H4 (cell line): ENCODE data around the gene KLHDC4. TPM values are rescaled to one million over a fixed set of nuclear protein-coding genes. Genes with fewer than 3 reads are reported as not detected.
A peak's percentile ranks its signal among the peaks of the same experiment; 100 is the strongest.
"Not testable (repeated sequence)": the region's sequence is repeated elsewhere in the genome, so short reads cannot be mapped to it uniquely, and the experiment has no call there.

Source experiments
- DNase-seq: peaks from one replicate; pipeline ENCODE4 v3.0.0-alpha.2; 2015; ENCODE audit warnings: low spot score
- total RNA-seq: library from RNA; depleted of rRNA; stranded (reverse); fragments of >200 nt; shearing (Covaris generic); gene quantifications from 2 replicates; pipeline ENCODE4 v1.2.3, GENCODE V29; 2014

KLHDC4 gene
- total RNA-seq, 1 experiment from 2014 or later, result 18.4 TPM

DNA sequence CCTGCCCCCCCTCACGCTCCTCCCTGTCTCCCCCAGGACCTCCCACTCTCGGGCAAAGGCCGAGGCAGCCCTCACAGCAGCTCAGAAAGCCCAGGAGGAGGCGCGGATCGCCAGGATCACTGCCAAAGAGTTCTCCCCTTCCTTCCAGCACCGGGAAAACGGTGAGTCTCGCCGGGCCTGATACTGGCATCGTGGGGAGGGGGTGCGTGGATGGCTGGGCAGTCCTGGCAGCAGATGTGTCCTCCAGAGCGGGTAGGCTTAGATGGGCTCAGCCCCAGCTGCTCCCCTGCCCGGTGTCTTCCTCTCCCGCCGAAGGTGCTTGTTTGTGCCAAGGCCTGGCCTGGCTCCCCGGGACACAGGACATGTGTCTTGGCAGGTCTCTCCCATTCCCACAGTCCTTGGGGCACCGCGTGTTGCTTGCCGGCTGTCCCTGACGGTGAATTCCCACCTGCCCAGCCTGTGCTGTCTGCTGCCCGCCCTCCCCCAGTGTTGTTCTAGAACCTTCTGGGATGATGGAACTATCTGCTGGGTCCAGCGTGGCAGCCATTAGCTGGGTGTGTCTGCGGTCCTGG is 81.6 kb downstream of the KLHDC4 start:
- DNase-seq, result no peak

- DNase-seq, result no peak
Measured at GRCh38 chr16:87682852-87683399, 82.9 kb downstream of the KLHDC4 start.

- DNase-seq, result no peak
Measured at GRCh38 chr16:87681981-87682570, 83.7 kb downstream of the KLHDC4 start.

GRCh38 chr16:87681051-87681602 is 84.7 kb downstream of the KLHDC4 start:
- not testable (repeated sequence) for DNase-seq

GRCh38 chr16:87680272-87680644 is 85.5 kb downstream of the KLHDC4 start:
- no peak for DNase-seq

DNA sequence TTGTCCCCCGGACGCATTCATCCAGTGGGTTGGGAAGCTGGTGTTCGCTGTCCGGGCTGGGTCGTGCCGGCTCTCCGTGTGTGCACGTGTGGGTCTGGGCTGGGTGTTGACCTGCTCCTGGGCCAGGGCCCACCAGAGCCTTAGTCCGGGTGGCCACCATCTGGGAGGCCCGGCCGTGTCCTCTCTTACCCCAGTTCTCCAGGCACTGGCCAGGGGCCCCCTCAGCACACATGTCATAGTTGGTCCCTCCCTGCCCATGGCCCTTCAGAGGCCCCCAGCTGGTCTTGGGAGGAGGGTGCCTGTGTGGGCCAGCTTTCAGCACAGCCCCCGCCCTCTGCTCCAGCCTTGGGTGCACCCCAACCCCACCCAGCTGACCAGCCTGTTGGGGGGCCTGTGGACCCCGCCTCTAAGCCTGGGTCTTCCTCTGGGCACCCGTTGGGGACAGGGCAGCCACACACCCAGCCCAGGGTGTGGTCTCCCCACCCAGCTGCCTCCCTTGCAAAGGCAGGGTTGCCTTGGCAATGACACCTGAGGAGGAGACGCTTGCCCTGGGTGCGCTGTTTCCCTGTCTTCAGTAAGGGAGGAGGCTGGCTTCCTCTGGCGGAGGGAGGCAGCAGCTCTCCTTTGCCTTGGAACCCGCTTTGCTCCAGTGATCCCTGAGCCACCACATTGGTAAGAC is 86.1 kb downstream of the KLHDC4 start:
- no peak for DNase-seq

- DNase-seq, result peak; percentile 47
Measured at GRCh38 chr16:87678618-87679017, 87.2 kb downstream of the KLHDC4 start.

DNA sequence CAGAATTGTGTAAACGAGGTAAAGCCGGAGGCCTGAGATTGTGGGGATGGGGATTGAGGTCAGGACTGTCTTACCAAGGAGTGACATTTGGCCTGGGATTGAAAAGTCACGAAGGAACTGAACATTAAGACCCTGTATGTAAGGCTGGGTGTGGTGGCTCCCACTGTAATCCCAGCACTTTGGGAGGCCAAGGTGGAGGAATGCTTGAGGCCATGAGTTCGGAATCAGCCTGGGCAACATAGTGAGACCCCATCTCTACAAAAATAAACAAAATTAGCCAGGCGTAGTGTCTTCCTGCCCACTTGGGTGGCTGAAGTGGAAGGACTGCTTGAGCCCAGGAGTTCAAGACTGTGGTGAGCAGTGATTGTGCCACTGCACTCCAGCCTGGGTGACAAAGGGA is 88.0 kb downstream of the KLHDC4 start:
- DNase-seq, result no peak

- no peak for DNase-seq
Measured at GRCh38 chr16:87675111-87675719, 90.6 kb downstream of the KLHDC4 start.

- DNase-seq, result no peak
Measured at GRCh38 chr16:87674419-87674818, 91.4 kb downstream of the KLHDC4 start.

DNA sequence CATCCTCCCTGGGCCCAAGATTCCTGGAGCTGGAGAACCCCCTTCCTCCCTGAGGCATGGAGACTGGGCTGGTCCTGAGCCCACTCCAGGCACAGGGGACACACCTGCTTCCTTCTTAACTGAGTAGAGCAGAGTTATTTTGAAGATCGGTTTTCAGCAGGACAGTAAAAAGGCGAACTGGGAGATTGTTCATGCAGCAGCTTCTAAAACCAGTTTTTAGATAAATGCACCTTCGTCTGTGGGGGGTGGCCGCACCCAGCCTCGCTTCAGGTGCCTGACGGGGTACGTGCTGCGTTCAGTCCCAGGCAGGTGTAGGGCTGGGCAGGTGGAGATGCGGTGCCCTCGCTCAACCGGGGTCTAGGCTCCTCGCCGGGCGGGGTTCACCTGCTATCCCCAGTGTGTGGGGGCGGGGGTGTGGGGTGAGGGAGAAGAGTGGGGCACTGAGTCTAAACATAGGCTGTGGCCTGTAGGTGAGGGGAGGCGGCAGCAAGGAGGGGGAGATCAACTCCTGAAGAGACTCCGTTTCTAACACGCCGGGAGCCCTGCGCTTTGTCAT is 94.0 kb downstream of the KLHDC4 start:
- no peak for DNase-seq

DNA sequence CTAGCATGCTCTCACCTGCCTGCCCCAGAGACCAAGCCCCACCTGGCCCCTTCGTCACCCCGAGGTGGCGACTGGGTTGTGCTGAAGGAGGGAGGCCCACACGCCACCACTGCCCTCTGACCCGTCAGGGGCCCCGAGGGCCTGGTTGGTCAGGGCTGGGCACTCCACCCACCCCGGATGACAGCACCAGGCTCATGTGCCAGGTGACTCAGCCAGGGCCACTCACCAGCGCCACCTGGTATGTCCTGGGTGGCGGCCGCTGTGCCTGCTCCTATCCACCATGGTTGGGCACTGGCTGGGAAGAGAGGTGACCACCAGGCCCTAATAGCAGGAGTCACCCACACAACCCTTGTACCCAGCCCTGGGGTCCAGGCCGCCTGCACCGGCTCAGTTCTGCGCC is 94.6 kb downstream of the KLHDC4 start:
- no peak for DNase-seq

DNA sequence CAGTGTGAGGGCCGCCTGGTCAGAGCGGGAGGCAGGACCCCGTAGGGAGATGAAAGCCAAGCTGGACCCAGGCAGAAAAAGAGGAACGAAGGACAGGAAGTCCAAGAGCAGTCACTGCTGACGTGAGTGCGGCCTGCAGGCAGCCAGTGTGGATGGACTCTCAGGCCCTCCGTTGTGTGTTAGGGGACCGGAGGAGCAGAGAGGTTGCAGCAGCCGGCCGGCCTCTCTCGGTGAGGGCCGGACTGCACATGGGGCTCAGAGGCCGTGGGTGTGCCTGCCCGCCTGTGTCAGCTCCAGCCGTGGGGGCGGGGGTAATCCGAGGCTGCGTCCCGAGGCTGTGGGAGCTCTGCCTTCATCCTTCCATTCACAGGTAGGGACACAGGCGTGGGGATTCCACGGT is 96.1 kb downstream of the KLHDC4 start:
- no peak for DNase-seq

GRCh38 chr16:87667946-87668345 is 97.8 kb downstream of the KLHDC4 start:
- no peak for DNase-seq

- DNase-seq, result no peak
Measured at GRCh38 chr16:87667443-87667842, 98.3 kb downstream of the KLHDC4 start.

- DNase-seq, result no peak
Measured at GRCh38 chr16:87666919-87667318, 98.9 kb downstream of the KLHDC4 start.

DNA sequence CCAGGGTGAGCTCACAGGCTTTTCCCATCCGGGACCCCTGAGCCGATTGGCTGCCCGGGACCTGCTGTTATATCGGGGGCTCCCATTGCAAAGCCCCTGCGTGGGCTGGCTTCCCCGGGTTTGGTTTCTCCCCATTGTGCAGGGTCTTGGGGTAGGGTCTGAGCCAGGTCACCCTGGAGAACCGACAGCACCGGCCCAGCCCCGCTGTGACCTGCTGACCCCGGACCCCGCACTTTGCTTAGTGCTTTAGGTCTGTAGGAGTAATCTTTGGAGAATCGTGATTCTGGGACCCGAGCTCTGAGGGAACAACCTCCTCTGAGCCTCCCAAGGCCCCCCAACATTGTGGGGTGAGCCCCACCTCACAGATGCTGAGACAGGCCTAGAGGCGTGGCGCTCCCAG is 100.6 kb downstream of the KLHDC4 start:
- DNase-seq, result no peak

DNA sequence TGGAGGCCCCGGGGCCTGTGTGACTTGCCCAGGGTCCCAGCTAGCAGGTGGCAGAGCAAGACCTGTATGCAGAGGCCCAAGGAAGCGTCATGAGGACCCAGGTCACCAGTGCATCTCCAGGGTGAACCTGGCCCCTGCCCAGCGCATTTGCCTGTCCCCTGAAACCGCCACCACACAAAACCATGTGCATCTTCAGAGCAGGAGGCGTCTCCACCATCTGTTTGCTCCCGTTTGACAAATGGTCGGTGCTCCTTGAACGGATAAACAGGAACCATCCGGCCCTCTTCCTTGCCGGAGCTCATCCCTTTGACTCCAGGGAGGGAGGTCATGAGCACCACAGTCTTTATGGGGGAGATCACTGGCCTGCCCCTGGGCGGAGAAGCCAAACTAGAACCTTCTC is 101.0 kb downstream of the KLHDC4 start:
- DNase-seq, result no peak

- DNase-seq, result no peak
Measured at GRCh38 chr16:87662254-87663204, 103.3 kb downstream of the KLHDC4 start.

- no peak for DNase-seq
Measured at GRCh38 chr16:87661561-87661960, 104.2 kb downstream of the KLHDC4 start.
